ENCODE results near the gene ARL2BP. TPM values are rescaled to one million over a fixed set of nuclear protein-coding genes. Genes with fewer than 3 reads are reported as not detected.

The ARL2BP gene
- total and polyA plus RNA-seq, 2 of the 4 experiments (the other 2 are of a cell fraction) = 46.9 to 73.7 TPM

GRCh38 chr16:57268804-57269800 lies 24.0 kb downstream of the ARL2BP start:
- 45% methylated on average over 8 of the region's 14 CpGs; no CpG with 5 or more reads in 1 of the 2 experiments for WGBS, 2 experiments (ENCODE audit: extremely low coverage in 2 of 2, insufficient read length in 1 of 2)
- Histone ChIP-seq H4K5ac (ENCODE audit: low read depth, low read length) (no peak overlapping the region), H3K18ac (ENCODE audit: low read depth, low read length) (no peak overlapping the region), H3K27me3 (ENCODE audit: control insufficient read depth, insufficient read depth, low read length) (peaks cover 11% of the 10 kb centered on the region; the same call in 1 of the 2 replicates), H2BK120ac (ENCODE audit: low read depth, low read length) (no peak overlapping the region), H4K20me1 (ENCODE audit: insufficient read depth, low read length) (no peaks in the 10 kb centered on the region; the same call in 1 of the 2 replicates), H4K91ac (ENCODE audit: insufficient read depth, low read depth, low read length) (no peak overlapping the region), H3K79me1 (ENCODE audit: low read depth in 1 of 2, low read length in 2 of 2) (no peaks in the 10 kb centered on the region), H3K14ac (replicated peaks; ENCODE audit: low read depth, low read length) (no peak overlapping the region), H3K9ac (ENCODE audit: low read depth, low read length) (no peak overlapping the region), H3K56ac (ENCODE audit: extremely low read depth, insufficient read depth, low read length) (no peak overlapping the region), H4K8ac (ENCODE audit: low read depth in 2 of 2, low read length in 2 of 2) (no peak overlapping the region), H3K4me3 (ENCODE audit: insufficient read depth, low read depth, low read length) (no peak overlapping the region), H2BK20ac (ENCODE audit: low read depth, low read length) (no peak overlapping the region), H3K4me1 (ENCODE audit: control insufficient read depth, insufficient read depth, low read length) (no peaks in the 10 kb centered on the region), H2AK5ac (ENCODE audit: low read depth, low read length) (no peak overlapping the region), H3K9me3 (ENCODE audit: control insufficient read depth, insufficient read depth, low read length) (no peaks in the 10 kb centered on the region), H3K36me3 (ENCODE audit: control insufficient read depth, insufficient read depth, low read length) (no peaks in the 10 kb centered on the region), H3K23ac (ENCODE audit: low read depth, low read length) (no peak overlapping the region), H3K9me1 (ENCODE audit: insufficient read depth, low read length) (no peaks in the 10 kb centered on the region; the same call in 1 of the 2 replicates), H2BK5ac (ENCODE audit: low read depth, low read length, poor library complexity, severe bottlenecking) (no peak overlapping the region), H2AK9ac (replicated peaks; ENCODE audit: low read depth, low read length, poor library complexity) (no peak overlapping the region), H3K27ac (ENCODE audit: insufficient read depth, low read length) (no peak overlapping the region), H2AFZ (replicated peaks; ENCODE audit: low read length, poor library complexity) (peak overlapping the region; percentile 19), H2BK15ac (ENCODE audit: low read depth, low read length) (no peak overlapping the region), H3K4ac (ENCODE audit: low read depth, low read length) (no peak overlapping the region), H3K4me2 (ENCODE audit: low read depth, low read length) (no peak overlapping the region)
- ATAC-seq (ENCODE audit: low read depth) = peak; percentile 32; the same call in 1 of the 2 replicates
- intact Hi-C loops (cut with micrococcal nuclease) = no loop called here
- no TSS peak for BruUV-seq (replicated peaks)
- POLR2A ChIA-PET (ENCODE audit: unreplicated experiment) = no interaction called here
- CTCF ChIA-PET = interaction anchor here (0.6 kb wide), 1 partner anchor 21 kb away, joined by 8 read pairs; no protein-coding TSS in a partner anchor
- in situ Hi-C loops (cut with MboI; ENCODE audit: low sequenced_read_pairs) = no loop called here
- peak; percentile 14 for DNase-seq
- dilution Hi-C loops (cut with HindIII; ENCODE audit: low sequenced_read_pairs, unreplicated experiment) = no loop called here
- no peak for TF ChIP-seq RCOR1 (IDR thresholded peaks at IDR 0.05; ENCODE audit: insufficient replicate concordance, low read length)
- TF ChIP-seq, protein P1, sequence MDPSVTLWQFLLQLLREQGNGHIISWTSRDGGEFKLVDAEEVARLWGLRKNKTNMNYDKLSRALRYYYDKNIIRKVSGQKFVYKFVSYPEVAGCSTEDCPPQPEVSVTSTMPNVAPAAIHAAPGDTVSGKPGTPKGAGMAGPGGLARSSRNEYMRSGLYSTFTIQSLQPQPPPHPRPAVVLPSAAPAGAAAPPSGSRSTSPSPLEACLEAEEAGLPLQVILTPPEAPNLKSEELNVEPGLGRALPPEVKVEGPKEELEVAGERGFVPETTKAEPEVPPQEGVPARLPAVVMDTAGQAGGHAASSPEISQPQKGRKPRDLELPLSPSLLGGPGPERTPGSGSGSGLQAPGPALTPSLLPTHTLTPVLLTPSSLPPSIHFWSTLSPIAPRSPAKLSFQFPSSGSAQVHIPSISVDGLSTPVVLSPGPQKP (IDR thresholded peaks at IDR 0.05; ENCODE audit: borderline replicate concordance, low read depth, low read length) = no peak
- TF ChIP-seq CEBPB (IDR thresholded peaks at IDR 0.05; ENCODE audit: low read depth, low read length) = no peak
- no peak for TF ChIP-seq MXI1 (IDR thresholded peaks at IDR 0.05; ENCODE audit: borderline replicate concordance, low read depth, low read length)
- TF ChIP-seq, protein P2, sequence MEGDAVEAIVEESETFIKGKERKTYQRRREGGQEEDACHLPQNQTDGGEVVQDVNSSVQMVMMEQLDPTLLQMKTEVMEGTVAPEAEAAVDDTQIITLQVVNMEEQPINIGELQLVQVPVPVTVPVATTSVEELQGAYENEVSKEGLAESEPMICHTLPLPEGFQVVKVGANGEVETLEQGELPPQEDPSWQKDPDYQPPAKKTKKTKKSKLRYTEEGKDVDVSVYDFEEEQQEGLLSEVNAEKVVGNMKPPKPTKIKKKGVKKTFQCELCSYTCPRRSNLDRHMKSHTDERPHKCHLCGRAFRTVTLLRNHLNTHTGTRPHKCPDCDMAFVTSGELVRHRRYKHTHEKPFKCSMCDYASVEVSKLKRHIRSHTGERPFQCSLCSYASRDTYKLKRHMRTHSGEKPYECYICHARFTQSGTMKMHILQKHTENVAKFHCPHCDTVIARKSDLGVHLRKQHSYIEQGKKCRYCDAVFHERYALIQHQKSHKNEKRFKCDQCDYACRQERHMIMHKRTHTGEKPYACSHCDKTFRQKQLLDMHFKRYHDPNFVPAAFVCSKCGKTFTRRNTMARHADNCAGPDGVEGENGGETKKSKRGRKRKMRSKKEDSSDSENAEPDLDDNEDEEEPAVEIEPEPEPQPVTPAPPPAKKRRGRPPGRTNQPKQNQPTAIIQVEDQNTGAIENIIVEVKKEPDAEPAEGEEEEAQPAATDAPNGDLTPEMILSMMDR (conservative IDR thresholded peaks at IDR 0.05; ENCODE audit: low read depth, low read length) = no peak
- TF ChIP-seq, protein P3, sequence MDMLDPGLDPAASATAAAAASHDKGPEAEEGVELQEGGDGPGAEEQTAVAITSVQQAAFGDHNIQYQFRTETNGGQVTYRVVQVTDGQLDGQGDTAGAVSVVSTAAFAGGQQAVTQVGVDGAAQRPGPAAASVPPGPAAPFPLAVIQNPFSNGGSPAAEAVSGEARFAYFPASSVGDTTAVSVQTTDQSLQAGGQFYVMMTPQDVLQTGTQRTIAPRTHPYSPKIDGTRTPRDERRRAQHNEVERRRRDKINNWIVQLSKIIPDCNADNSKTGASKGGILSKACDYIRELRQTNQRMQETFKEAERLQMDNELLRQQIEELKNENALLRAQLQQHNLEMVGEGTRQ (IDR thresholded peaks at IDR 0.05; ENCODE audit: low read depth, low read length) = no peak
- no peak for TF ChIP-seq SMC3 (IDR thresholded peaks at IDR 0.05; ENCODE audit: low read depth, low read length)
- no peak for TF ChIP-seq FOS (IDR thresholded peaks at IDR 0.05; ENCODE audit: low read depth, low read length)
- TF ChIP-seq NFE2L2 (IDR thresholded peaks at IDR 0.05; ENCODE audit: low read depth, low read length) = no peak
- no peak for TF ChIP-seq BHLHE40 (IDR thresholded peaks at IDR 0.05; ENCODE audit: low read depth, low read length)
- TF ChIP-seq RFX5 (IDR thresholded peaks at IDR 0.05; ENCODE audit: low read depth, low read length) = no peak
- TF ChIP-seq POLR2A (IDR thresholded peaks at IDR 0.05; ENCODE audit: low read depth, low read length) = no peak
- no peak for TF ChIP-seq CHD1 (IDR thresholded peaks at IDR 0.05; ENCODE audit: low read depth, low read length)
- no peak for TF ChIP-seq RAD21 (IDR thresholded peaks at IDR 0.05; ENCODE audit: low read length)
